ENCODE measurements around the gene SLC16A13.

DNA sequence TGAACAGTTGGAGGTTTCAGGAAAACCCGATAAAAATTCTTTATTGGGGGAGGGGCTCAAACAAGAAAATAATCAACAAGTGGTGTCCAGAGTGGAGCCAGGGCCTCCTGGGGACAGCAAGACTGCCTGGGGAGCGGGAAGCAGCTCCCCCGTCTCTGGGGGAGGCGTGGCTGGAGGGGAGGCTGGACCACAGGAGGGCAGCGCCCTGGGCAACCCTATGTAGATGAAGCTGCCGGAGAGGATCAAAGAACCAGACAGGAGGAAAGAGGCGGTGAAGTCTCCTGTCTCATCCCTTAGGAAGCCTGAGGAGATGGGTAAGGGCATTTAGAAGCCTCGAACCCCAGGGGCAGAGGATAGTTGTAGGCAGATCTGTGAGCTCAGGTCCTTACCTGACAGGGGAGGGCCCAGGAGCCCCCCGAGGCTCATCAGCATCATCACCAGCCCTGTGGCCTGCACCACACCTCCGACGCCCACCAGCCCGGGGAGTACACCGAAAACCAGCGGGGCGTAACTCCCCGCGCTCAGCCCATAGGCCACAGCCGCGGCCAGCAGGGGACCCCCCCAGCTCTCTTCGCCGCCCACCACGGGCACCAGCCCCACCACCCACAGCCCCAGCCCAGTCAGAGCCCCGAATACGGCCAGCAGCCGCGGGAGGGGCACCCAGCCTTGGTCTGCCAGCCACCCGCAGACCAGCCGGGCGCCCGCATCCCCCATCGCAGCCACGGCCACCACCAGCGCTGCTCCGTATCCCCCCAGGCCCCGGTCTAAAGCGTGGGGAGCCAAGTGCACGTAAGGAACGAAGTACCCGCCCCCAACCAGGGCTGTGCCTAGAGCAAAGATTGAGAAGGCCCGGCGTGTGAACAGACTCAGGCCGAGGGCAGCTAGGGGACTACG, 6.0 kb downstream of the SLC16A13 start:
- TF ChIP-seq, protein P1, sequence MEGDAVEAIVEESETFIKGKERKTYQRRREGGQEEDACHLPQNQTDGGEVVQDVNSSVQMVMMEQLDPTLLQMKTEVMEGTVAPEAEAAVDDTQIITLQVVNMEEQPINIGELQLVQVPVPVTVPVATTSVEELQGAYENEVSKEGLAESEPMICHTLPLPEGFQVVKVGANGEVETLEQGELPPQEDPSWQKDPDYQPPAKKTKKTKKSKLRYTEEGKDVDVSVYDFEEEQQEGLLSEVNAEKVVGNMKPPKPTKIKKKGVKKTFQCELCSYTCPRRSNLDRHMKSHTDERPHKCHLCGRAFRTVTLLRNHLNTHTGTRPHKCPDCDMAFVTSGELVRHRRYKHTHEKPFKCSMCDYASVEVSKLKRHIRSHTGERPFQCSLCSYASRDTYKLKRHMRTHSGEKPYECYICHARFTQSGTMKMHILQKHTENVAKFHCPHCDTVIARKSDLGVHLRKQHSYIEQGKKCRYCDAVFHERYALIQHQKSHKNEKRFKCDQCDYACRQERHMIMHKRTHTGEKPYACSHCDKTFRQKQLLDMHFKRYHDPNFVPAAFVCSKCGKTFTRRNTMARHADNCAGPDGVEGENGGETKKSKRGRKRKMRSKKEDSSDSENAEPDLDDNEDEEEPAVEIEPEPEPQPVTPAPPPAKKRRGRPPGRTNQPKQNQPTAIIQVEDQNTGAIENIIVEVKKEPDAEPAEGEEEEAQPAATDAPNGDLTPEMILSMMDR (IDR thresholded peaks at IDR 0.05) = no peak
- TF ChIP-seq POLR2A (IDR thresholded peaks at IDR 0.05) = no peak

Data from body of pancreas (tissue), 4 donors.